ENCODE data around the gene DLST.

DNA sequence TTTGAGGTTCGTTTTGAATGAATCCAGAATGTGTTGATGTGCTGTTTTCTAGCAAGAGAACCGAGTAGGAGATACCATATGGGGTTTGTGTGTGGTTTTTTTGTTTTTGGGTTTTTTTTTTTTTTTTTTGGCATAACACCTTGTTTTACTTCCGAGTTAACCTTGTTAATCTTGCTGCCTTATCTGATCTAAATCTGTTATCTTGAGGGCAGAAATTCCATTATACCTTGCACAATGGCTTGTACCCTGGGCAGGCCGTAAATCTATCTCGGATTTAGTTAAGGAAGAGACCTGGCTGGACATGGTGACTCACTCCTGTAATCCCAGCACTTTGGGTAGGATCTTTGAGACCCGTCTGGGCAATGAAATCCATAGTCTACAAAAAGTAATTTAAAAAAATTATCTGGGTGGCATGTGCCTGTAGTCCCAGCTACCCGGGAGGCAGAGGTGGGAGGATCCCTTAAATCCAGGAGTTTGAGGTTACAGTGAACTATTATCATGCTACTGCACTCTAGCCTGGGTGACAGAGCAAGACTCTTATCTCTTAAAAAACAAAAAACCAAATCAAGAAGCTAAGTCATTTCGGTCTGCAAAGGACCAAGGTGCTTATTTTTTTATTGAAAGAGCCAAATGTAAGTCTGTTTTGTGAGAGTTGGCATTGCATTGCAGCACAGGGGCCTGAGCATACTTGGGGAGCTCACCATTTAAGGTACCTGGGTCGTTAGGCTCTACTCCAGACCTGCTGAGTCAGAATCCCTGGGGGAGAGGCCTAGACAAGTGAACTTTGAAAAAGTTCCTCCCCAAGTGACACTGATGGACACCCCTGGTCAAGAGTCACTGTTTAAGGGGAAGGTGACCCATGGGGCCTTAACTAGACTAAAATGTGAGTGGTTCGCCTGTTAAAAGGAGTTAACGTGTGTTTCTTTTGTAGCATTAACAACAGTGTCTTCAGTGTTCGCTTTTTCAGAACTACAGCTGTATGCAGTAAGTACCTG lies 6.7 kb downstream of the DLST start:
- TF ChIP-seq, protein P1, sequence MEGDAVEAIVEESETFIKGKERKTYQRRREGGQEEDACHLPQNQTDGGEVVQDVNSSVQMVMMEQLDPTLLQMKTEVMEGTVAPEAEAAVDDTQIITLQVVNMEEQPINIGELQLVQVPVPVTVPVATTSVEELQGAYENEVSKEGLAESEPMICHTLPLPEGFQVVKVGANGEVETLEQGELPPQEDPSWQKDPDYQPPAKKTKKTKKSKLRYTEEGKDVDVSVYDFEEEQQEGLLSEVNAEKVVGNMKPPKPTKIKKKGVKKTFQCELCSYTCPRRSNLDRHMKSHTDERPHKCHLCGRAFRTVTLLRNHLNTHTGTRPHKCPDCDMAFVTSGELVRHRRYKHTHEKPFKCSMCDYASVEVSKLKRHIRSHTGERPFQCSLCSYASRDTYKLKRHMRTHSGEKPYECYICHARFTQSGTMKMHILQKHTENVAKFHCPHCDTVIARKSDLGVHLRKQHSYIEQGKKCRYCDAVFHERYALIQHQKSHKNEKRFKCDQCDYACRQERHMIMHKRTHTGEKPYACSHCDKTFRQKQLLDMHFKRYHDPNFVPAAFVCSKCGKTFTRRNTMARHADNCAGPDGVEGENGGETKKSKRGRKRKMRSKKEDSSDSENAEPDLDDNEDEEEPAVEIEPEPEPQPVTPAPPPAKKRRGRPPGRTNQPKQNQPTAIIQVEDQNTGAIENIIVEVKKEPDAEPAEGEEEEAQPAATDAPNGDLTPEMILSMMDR (optimal IDR thresholded peaks at IDR 0.05 in 1 of 3, IDR thresholded peaks at IDR 0.05 in 1 of 3, conservative IDR thresholded peaks at IDR 0.05 in 1 of 3; ENCODE audit: extremely low read depth in 1 of 3, insufficient read depth in 2 of 3, low read length in 3 of 3): no peak
- TF ChIP-seq EZH2 (IDR thresholded peaks at IDR 0.05; ENCODE audit: low read length): no peak
